ENCODE results near the gene ZC3H7B. TPM values are rescaled to one million over a fixed set of nuclear protein-coding genes. Genes with fewer than 3 reads are reported as not detected.
A peak's percentile ranks its signal among the peaks of the same experiment; 100 is the strongest.
"Not testable (repeated sequence)": the region's sequence is repeated elsewhere in the genome, so short reads cannot be mapped to it uniquely, and the experiment has no call there.

Gene ZC3H7B
- total RNA-seq, 2 donors from 2014 or later = 56.7 to 79.1 TPM

DNA sequence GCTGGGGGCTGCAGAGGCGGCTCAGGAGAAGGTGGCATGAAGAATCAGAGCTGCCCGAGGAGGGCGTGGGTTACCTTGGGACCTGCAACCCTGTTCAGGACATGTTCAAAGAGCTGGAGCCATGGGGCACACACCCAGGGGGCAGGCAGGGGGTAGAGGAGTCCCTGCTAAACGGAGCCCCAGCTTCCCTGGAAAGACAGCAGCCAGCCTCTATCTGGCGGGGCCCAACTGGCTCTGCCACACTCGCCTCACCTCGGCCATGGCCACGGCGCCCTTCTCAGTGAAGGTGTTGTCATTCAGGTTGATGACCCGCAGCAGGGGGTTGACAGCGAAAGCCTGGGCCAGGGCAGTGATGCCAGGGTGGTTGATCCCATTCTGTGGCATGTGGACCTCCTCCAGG, 43.6 kb upstream of the ZC3H7B start:
- intact Hi-C loops (cut with DNase I) = no loop called here
- WGBS = 88% methylated on average over 11 of the region's 11 CpGs
- no peaks in the 10 kb centered on the region for H3K27me3 ChIP-seq (replicated peaks; ENCODE audit: insufficient read depth)
- DNase-seq (ENCODE audit: low spot score) = no peak
- no peak for TF ChIP-seq POLR2AphosphoS5 (IDR thresholded peaks at IDR 0.05)
- no peaks in the 10 kb centered on the region for H3K9me3 ChIP-seq
- peaks cover 2 to 3% of the 10 kb centered on the region in 2 donors for H3K36me3 ChIP-seq
- peak overlapping the region in 1 of 2 donors; percentile 54 for H3K27ac ChIP-seq
- H3K4me3 ChIP-seq = no peak overlapping the region
- H3K4me1 ChIP-seq (replicated peaks) = peaks cover 8% of the 10 kb centered on the region

DNA sequence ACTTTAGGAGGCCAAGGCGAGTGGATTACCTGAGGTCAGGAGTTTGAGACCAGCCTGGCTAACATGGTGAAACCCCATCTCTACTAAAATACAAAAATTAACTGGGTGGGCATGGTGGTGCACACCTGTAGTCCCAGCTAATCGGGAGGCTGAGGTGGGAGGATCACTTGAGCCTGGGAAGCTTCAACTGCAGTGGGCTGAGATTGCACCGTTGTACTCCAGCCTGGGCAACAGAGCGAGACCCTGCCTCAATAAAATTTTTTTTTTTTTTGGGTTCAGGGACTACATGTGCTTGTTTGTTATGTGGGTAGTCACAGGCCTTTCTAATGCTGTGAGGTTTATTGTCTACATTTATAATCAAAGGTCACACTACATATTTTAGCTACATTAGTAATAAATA, 41.6 kb upstream of the ZC3H7B start:
- H3K4me1 ChIP-seq (replicated peaks); H3K27ac ChIP-seq; H3K9me3 ChIP-seq; DNase-seq (ENCODE audit: low spot score); intact Hi-C loops (cut with DNase I); H3K4me3 ChIP-seq; H3K36me3 ChIP-seq; H3K27me3 ChIP-seq (replicated peaks; ENCODE audit: insufficient read depth): not testable (repeated sequence)
- WGBS = 96% methylated on average over 4 of the region's 4 CpGs

DNA sequence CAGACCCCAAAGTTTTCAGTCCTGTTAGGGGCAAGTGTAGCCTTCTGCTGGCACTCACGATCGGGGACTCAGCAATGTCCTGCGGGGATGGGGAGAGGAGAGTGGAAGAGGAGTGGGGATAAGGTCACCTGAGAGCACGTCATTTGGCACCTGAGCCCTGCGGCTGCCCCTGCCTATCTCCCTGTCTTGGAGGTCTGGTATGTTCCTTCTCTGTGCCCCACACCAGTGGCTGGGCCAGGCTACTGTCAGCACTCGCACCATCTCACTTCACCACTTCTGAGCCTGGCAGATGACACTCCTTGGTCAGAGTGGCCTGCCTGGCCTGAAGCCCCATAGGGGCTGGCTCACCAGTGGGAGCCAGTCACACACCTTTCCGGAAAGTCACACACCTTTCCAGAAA, 40.5 kb upstream of the ZC3H7B start:
- Histone ChIP-seq H3K36me3 (peaks cover 0 to 3% of the 10 kb centered on the region in 2 donors), H3K9me3 (no peaks in the 10 kb centered on the region), H3K4me1 (replicated peaks) (peaks cover 8% of the 10 kb centered on the region), H3K27ac (peak overlapping the region in 1 of 2 donors; percentile 70), H3K4me3 (no peak overlapping the region), H3K27me3 (replicated peaks; ENCODE audit: insufficient read depth) (no peaks in the 10 kb centered on the region)
- intact Hi-C loops (cut with DNase I) = no loop called here
- 95% methylated on average over 7 of the region's 7 CpGs for WGBS
- TF ChIP-seq, protein P1, sequence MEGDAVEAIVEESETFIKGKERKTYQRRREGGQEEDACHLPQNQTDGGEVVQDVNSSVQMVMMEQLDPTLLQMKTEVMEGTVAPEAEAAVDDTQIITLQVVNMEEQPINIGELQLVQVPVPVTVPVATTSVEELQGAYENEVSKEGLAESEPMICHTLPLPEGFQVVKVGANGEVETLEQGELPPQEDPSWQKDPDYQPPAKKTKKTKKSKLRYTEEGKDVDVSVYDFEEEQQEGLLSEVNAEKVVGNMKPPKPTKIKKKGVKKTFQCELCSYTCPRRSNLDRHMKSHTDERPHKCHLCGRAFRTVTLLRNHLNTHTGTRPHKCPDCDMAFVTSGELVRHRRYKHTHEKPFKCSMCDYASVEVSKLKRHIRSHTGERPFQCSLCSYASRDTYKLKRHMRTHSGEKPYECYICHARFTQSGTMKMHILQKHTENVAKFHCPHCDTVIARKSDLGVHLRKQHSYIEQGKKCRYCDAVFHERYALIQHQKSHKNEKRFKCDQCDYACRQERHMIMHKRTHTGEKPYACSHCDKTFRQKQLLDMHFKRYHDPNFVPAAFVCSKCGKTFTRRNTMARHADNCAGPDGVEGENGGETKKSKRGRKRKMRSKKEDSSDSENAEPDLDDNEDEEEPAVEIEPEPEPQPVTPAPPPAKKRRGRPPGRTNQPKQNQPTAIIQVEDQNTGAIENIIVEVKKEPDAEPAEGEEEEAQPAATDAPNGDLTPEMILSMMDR (IDR thresholded peaks at IDR 0.05) = no peak
- TF ChIP-seq POLR2A (IDR thresholded peaks at IDR 0.05) (no peak), POLR2AphosphoS5 (IDR thresholded peaks at IDR 0.05) (no peak)
- DNase-seq (ENCODE audit: low spot score) = no peak

DNA sequence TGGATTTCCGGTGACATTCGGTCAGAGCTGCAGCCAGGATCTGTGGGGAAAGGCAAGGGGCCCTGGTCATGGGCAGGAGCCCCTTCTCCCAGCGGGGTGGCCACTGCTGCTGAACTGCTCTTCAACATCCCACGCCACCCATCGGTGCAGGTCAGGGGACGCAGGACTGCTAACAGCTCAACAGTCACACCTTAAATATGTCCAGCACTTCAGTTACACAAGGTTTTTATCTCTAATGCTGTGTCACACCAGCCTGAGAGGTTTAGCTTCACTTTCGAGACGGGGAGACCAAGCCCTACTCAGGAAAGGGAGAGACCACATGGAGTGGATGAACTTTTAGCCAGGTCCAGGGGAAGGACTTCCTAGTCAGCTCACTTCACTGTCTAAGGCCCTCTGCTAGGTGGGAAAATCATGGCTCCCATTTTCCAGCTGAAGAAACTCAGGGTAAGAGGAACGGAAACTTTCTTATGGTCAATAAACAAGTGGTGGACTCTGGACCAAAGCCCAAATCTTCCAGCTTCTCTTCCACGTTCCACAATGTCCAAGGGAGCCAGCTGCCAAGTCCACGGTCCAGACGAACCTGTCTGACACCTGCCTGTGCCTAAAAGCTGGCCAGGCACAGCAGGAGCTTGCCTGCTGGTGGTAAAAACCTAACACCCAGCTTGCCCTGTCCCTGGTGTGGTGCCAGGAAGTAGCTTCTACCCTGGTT, 39.6 kb upstream of the ZC3H7B start:
- peak; percentile 76 for TF ChIP-seq POLR2AphosphoS5 (IDR thresholded peaks at IDR 0.05)
- TF ChIP-seq, protein P1 (IDR thresholded peaks at IDR 0.05) = no peak
- TF ChIP-seq POLR2A (IDR thresholded peaks at IDR 0.05) = no peak
- WGBS = 74% methylated on average over 12 of the region's 12 CpGs
- Histone ChIP-seq H3K27ac (peak overlapping the region; percentile 62 to 70), H3K4me3 (no peak overlapping the region), H3K9me3 (no peaks in the 10 kb centered on the region), H3K36me3 (peaks cover 0 to 3% of the 10 kb centered on the region in 2 donors), H3K4me1 (replicated peaks) (peaks cover 4% of the 10 kb centered on the region), H3K27me3 (replicated peaks; ENCODE audit: insufficient read depth) (no peaks in the 10 kb centered on the region)
- DNase-seq (ENCODE audit: low spot score) = peak; percentile 80
- intact Hi-C loops (cut with DNase I) = no loop called here

DNA sequence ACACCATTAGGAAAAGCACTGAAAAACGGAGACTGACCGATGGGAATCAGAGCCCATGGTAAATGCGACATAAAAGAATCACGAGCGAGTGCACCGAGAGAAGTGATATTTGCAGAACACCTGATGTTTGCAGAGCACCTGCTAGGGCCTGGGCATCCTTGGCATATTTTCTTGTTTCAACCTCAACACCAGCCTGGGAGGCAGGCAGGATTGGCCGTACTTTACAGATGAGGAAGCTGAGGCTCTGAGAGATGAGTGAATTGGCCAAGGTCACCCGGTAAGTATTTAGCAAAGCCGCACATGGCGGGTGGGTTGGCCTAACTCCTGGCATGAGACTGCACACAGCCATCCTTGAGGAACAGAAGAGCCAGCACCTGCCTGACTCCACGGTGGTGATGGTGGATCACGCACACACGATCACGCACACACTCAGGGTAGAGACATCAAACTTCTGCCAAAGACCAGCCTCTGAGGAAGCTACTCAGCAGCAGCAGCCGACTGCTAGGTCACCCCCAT, 39.0 kb upstream of the ZC3H7B start:
- intact Hi-C loops (cut with DNase I) = no loop called here
- no peak for TF ChIP-seq POLR2AphosphoS5 (IDR thresholded peaks at IDR 0.05)
- no peak for TF ChIP-seq POLR2A (IDR thresholded peaks at IDR 0.05)
- TF ChIP-seq, protein P1 (IDR thresholded peaks at IDR 0.05) = no peak
- Histone ChIP-seq H3K4me3 (no peak overlapping the region), H3K4me1 (replicated peaks) (no peaks in the 10 kb centered on the region), H3K9me3 (no peaks in the 10 kb centered on the region), H3K36me3 (peaks cover 0 to 3% of the 10 kb centered on the region in 2 donors), H3K27ac (peak overlapping the region; percentile 62 to 70), H3K27me3 (replicated peaks; ENCODE audit: insufficient read depth) (no peaks in the 10 kb centered on the region)
- no peak for DNase-seq (ENCODE audit: low spot score)
- 91% methylated on average over 15 of the region's 15 CpGs for WGBS

DNA sequence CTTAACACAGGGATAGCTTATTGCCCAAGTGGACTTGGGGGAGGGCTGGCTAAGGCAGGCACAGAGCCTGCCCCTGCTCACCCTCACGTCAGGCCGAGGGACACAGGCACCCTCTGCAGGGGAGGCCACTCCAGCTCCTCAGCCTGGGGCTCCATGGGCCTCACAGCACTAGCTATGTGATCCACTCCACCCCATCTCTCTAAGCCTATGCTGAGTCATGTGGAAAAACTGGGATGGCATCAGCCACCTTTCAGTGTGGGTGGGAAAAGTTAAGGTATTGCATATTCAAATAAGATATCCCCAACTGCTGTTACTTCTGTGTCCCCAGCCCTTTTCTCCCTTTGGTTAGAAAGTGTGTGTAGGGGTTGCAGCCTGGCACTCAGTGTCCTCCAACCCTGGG, 37.6 kb upstream of the ZC3H7B start:
- WGBS = 92% methylated on average over 2 of the region's 2 CpGs
- peaks cover 0 to 3% of the 10 kb centered on the region in 2 donors for H3K36me3 ChIP-seq

More for the DNA sequence above, 37.6 kb upstream of the ZC3H7B start:
- H3K9me3 ChIP-seq = no peaks in the 10 kb centered on the region
- H3K4me1 ChIP-seq (replicated peaks) = no peaks in the 10 kb centered on the region
- DNase-seq (ENCODE audit: low spot score) = no peak
- TF ChIP-seq POLR2A (IDR thresholded peaks at IDR 0.05) = no peak
- TF ChIP-seq, protein P1 (IDR thresholded peaks at IDR 0.05) = no peak
- TF ChIP-seq POLR2AphosphoS5 (IDR thresholded peaks at IDR 0.05) = no peak
- H3K4me3 ChIP-seq = no peak overlapping the region
- intact Hi-C loops (cut with DNase I) = no loop called here
- H3K27ac ChIP-seq = no peak overlapping the region
- H3K27me3 ChIP-seq (replicated peaks; ENCODE audit: insufficient read depth) = no peaks in the 10 kb centered on the region

Measured in prostate gland (tissue), 2 donors.